ENCODE measurements around the gene CCL18. TPM values are rescaled to one million over a fixed set of nuclear protein-coding genes. Genes with fewer than 3 reads are reported as not detected.
"Not testable (repeated sequence)": the region's sequence is repeated elsewhere in the genome, so short reads cannot be mapped to it uniquely, and the experiment has no call there.

Gene CCL18
- total RNA-seq, 1 donor from 2014 or later = not detected

DNA sequence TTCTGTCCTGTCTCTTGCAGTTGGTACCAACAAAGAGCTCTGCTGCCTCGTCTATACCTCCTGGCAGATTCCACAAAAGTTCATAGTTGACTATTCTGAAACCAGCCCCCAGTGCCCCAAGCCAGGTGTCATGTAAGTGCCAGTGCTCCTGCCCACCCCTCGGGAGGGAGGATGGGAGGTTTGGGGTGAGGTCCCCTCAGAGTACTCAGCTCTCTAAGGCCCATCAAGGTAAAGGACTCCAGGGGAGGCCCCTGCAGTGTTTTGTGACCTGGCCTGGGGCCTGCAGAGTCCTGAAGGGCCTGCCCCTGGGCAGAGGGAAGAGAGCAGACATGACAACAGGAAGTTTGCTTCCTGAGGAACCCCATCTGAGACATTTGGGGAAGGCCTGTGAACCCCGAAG is 6.4 kb downstream of the CCL18 start:
- Mint-ChIP-seq H3K4me3 (ENCODE audit: low read depth) (no peak overlapping the region), H3K9me3 (ENCODE audit: low read depth) (no peaks in the 10 kb centered on the region), H3K27me3 (no peaks in the 10 kb centered on the region), H3K27ac (no peak overlapping the region), H3K4me1 (ENCODE audit: low read depth) (peaks cover 1% of the 10 kb centered on the region), H3K36me3 (ENCODE audit: insufficient read depth) (no peaks in the 10 kb centered on the region)
- TF ChIP-seq, protein P1, sequence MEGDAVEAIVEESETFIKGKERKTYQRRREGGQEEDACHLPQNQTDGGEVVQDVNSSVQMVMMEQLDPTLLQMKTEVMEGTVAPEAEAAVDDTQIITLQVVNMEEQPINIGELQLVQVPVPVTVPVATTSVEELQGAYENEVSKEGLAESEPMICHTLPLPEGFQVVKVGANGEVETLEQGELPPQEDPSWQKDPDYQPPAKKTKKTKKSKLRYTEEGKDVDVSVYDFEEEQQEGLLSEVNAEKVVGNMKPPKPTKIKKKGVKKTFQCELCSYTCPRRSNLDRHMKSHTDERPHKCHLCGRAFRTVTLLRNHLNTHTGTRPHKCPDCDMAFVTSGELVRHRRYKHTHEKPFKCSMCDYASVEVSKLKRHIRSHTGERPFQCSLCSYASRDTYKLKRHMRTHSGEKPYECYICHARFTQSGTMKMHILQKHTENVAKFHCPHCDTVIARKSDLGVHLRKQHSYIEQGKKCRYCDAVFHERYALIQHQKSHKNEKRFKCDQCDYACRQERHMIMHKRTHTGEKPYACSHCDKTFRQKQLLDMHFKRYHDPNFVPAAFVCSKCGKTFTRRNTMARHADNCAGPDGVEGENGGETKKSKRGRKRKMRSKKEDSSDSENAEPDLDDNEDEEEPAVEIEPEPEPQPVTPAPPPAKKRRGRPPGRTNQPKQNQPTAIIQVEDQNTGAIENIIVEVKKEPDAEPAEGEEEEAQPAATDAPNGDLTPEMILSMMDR (IDR thresholded peaks at IDR 0.05; ENCODE audit: unreplicated experiment) = no peak
- DNase-seq (ENCODE audit: low spot score, unreplicated experiment) = no peak

DNA sequence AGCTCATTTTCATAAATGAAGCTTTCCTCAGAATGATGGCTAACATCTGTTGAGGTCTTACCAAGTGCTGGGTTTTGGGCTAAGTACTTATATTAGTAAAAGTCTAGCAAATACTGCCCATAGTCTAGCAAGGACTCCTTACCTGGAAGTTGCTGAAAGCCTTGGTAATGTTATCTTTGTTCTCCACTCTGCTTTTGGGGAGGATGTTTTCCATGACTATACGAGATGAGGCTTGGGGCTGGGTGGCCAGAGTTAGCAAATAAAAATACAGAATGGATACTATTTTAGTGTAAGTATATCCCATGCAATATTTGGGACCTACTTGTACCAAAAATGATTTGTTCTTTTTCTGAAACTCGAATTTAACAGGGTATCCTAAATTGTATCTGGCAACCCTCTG is 7.7 kb downstream of the CCL18 start:
- H3K36me3 Mint-ChIP-seq (ENCODE audit: insufficient read depth) = no peaks in the 10 kb centered on the region
- H3K27ac Mint-ChIP-seq = no peak overlapping the region
- H3K27me3 Mint-ChIP-seq = no peaks in the 10 kb centered on the region
- H3K4me3 Mint-ChIP-seq (ENCODE audit: low read depth) = no peak overlapping the region
- peaks cover 2% of the 10 kb centered on the region for H3K9me3 Mint-ChIP-seq (ENCODE audit: low read depth)
- peaks cover 1% of the 10 kb centered on the region for H3K4me1 Mint-ChIP-seq (ENCODE audit: low read depth)
- DNase-seq (ENCODE audit: low spot score, unreplicated experiment) = no peak
- TF ChIP-seq, protein P1 (IDR thresholded peaks at IDR 0.05; ENCODE audit: unreplicated experiment) = no peak

DNA sequence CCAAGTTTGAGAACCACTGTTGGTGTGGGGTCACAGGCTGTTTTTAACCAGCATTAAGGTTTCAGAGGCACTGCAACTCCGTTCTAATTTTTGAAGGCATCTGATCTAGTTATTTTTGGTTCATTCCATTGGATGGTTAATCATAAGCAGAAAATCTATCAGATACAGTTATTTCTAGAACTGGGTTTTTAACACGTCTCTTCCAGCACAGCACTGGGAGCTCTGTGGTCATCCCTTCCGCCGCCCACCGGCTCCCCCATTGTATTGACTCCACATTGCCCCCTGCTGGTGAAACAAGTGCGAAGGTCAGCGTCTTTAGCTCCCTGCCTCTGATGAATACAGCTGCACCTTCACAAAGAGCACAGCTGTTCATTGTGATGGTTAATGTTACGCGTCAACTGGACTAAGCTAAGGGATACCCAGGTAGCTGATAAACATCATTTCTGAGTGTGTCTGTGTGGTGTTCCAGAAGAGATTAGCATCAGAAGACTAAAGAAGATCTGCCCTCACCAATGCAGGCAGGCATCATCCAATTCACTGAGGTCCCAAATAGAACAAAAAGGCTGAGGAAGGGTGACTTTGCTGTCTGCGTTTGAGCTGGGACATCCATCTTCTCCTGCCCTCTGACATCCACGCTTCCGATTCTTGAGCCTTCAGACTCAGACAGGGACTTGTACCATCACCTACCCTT is 8.5 kb downstream of the CCL18 start:
- DNase-seq (ENCODE audit: low spot score, unreplicated experiment) = peak; percentile 62
- no peak overlapping the region for H3K4me3 Mint-ChIP-seq (ENCODE audit: low read depth)
- H3K4me1 Mint-ChIP-seq (ENCODE audit: low read depth) = peaks cover 1% of the 10 kb centered on the region
- peaks cover 4% of the 10 kb centered on the region for H3K9me3 Mint-ChIP-seq (ENCODE audit: low read depth)
- no peaks in the 10 kb centered on the region for H3K36me3 Mint-ChIP-seq (ENCODE audit: insufficient read depth)
- no peaks in the 10 kb centered on the region for H3K27me3 Mint-ChIP-seq
- no peak overlapping the region for H3K27ac Mint-ChIP-seq
- TF ChIP-seq, protein P1 (IDR thresholded peaks at IDR 0.05; ENCODE audit: unreplicated experiment) = peak; percentile 81

DNA sequence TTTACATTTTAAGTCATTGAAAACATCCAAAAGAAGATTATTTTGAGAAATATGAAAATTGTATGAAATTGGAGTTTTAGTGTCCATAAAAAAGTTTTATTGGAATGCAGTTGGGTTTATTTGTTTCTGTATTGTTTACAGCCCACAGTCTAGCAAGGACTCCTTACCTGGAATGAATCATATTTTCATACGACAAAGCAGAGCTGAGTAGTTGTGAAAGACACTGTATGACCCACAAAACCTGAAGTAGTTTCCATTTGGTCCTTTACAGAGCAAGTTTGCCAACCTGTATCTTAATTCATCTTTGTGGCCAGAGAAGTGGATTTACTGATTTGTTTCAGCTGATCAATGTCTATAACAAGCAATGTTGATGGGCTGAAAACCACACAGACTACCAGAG is 10.3 kb downstream of the CCL18 start:
- TF ChIP-seq, protein P1 (IDR thresholded peaks at IDR 0.05; ENCODE audit: unreplicated experiment) = no peak
- Mint-ChIP-seq H3K9me3 (ENCODE audit: low read depth) (peaks cover 9% of the 10 kb centered on the region), H3K27me3 (no peaks in the 10 kb centered on the region), H3K4me3 (ENCODE audit: low read depth) (no peak overlapping the region), H3K36me3 (ENCODE audit: insufficient read depth) (no peaks in the 10 kb centered on the region), H3K4me1 (ENCODE audit: low read depth) (peaks cover 1% of the 10 kb centered on the region), H3K27ac (no peak overlapping the region)
- no peak for DNase-seq (ENCODE audit: low spot score, unreplicated experiment)

- not testable (repeated sequence) for H3K27ac Mint-ChIP-seq
Observed at GRCh38 chr17:36081681-36082471, 17.8 kb downstream of the CCL18 start.

GRCh38 chr17:36082482-36083120 is 18.5 kb downstream of the CCL18 start:
- H3K4me1 Mint-ChIP-seq (ENCODE audit: low read depth) = peaks cover 20% of the 10 kb centered on the region
- H3K9me3 Mint-ChIP-seq (ENCODE audit: low read depth); H3K36me3 Mint-ChIP-seq (ENCODE audit: insufficient read depth); H3K4me3 Mint-ChIP-seq (ENCODE audit: low read depth); DNase-seq (ENCODE audit: low spot score, unreplicated experiment); H3K27ac Mint-ChIP-seq; H3K27me3 Mint-ChIP-seq: not testable (repeated sequence)

More at GRCh38 chr17:36081681-36082471, 17.8 kb downstream of the CCL18 start:
- H3K27me3 Mint-ChIP-seq; H3K4me3 Mint-ChIP-seq (ENCODE audit: low read depth); DNase-seq (ENCODE audit: low spot score, unreplicated experiment); H3K9me3 Mint-ChIP-seq (ENCODE audit: low read depth); H3K36me3 Mint-ChIP-seq (ENCODE audit: insufficient read depth): not testable (repeated sequence)
- H3K4me1 Mint-ChIP-seq (ENCODE audit: low read depth) = peaks cover 14% of the 10 kb centered on the region

- DNase-seq (ENCODE audit: low spot score, unreplicated experiment); H3K9me3 Mint-ChIP-seq (ENCODE audit: low read depth); H3K27ac Mint-ChIP-seq; H3K36me3 Mint-ChIP-seq (ENCODE audit: insufficient read depth); H3K27me3 Mint-ChIP-seq; H3K4me3 Mint-ChIP-seq (ENCODE audit: low read depth): not testable (repeated sequence)
- peaks cover 24% of the 10 kb centered on the region for H3K4me1 Mint-ChIP-seq (ENCODE audit: low read depth)
Observed at GRCh38 chr17:36083691-36084090, 19.6 kb downstream of the CCL18 start.
